ENCODE measurements around the gene SUMO3.
"Not testable (repeated sequence)": the region's sequence is repeated elsewhere in the genome, so short reads cannot be mapped to it uniquely, and the experiment has no call there.

The SUMO3 gene

GRCh38 chr21:44846485-44847260 lies 28.8 kb upstream of the SUMO3 start:
- peak; percentile 55 for DNase-seq (ENCODE audit: low read depth, low spot score)

GRCh38 chr21:44846224-44846484 lies 28.3 kb upstream of the SUMO3 start:
- no peak for DNase-seq (ENCODE audit: low read depth, low spot score)

GRCh38 chr21:44845418-44846223 lies 27.8 kb upstream of the SUMO3 start:
- peak; percentile 72 for DNase-seq (ENCODE audit: low read depth, low spot score)

- DNase-seq (ENCODE audit: low read depth, low spot score): no peak
Observed at GRCh38 chr21:44844256-44844655, 26.4 kb upstream of the SUMO3 start.

GRCh38 chr21:44842721-44843445 lies 25.0 kb upstream of the SUMO3 start:
- DNase-seq (ENCODE audit: low read depth, low spot score): no peak

GRCh38 chr21:44842087-44842486 lies 24.2 kb upstream of the SUMO3 start:
- DNase-seq (ENCODE audit: low read depth, low spot score): no peak

- DNase-seq (ENCODE audit: low read depth, low spot score): no peak
Observed at GRCh38 chr21:44840771-44841170, 22.9 kb upstream of the SUMO3 start.

- DNase-seq (ENCODE audit: low read depth, low spot score): no peak
Observed at GRCh38 chr21:44838951-44839350, 21.1 kb upstream of the SUMO3 start.

GRCh38 chr21:44838039-44838895 lies 20.4 kb upstream of the SUMO3 start:
- no peak for DNase-seq (ENCODE audit: low read depth, low spot score)

- no peak for DNase-seq (ENCODE audit: low read depth, low spot score)
Observed at GRCh38 chr21:44837537-44837936, 19.7 kb upstream of the SUMO3 start.

GRCh38 chr21:44836666-44837471 lies 19.0 kb upstream of the SUMO3 start:
- no peak for DNase-seq (ENCODE audit: low read depth, low spot score)

GRCh38 chr21:44836349-44836665 lies 18.4 kb upstream of the SUMO3 start:
- no peak for DNase-seq (ENCODE audit: low read depth, low spot score)

GRCh38 chr21:44835647-44835973 lies 17.7 kb upstream of the SUMO3 start:
- no peak for DNase-seq (ENCODE audit: low read depth, low spot score)

- no peak for DNase-seq (ENCODE audit: low read depth, low spot score)
Observed at GRCh38 chr21:44834951-44835646, 17.2 kb upstream of the SUMO3 start.

- no peak for DNase-seq (ENCODE audit: low read depth, low spot score)
Observed at GRCh38 chr21:44834231-44834950, 16.5 kb upstream of the SUMO3 start.

- no peak for DNase-seq (ENCODE audit: low read depth, low spot score)
Observed at GRCh38 chr21:44833663-44834062, 15.8 kb upstream of the SUMO3 start.

- DNase-seq (ENCODE audit: low read depth, low spot score): not testable (repeated sequence)
Observed at GRCh38 chr21:44832516-44833255, 14.8 kb upstream of the SUMO3 start.

- no peak for DNase-seq (ENCODE audit: low read depth, low spot score)
Observed at GRCh38 chr21:44831227-44831860, 13.5 kb upstream of the SUMO3 start.
